ENCODE data around the gene IFIT2.
A peak's percentile ranks its signal among the peaks of the same experiment; 100 is the strongest.
"Not testable (repeated sequence)": the region's sequence is repeated elsewhere in the genome, so short reads cannot be mapped to it uniquely, and the experiment has no call there.

The IFIT2 gene

GRCh38 chr10:89301721-89302445 is at the start of gene IFIT2:
Gene IFIT2 (plus strand): TSS chr10:89302046. CDS start chr10:89302124, 78 bp downstream.
- no peak for DNase-seq

- no peak for DNase-seq
Measured at GRCh38 chr10:89252225-89252585, 49.6 kb upstream of the IFIT2 start.

GRCh38 chr10:89255091-89255579 is 46.7 kb upstream of the IFIT2 start:
- DNase-seq, result not testable (repeated sequence)

GRCh38 chr10:89255793-89256192 is 46.1 kb upstream of the IFIT2 start:
- no peak for DNase-seq

- no peak for DNase-seq
Measured at GRCh38 chr10:89256340-89256739, 45.5 kb upstream of the IFIT2 start.

- DNase-seq, result no peak
Measured at GRCh38 chr10:89256962-89257361, 44.9 kb upstream of the IFIT2 start.

- DNase-seq, result no peak
Measured at GRCh38 chr10:89257581-89257980, 44.3 kb upstream of the IFIT2 start.

- DNase-seq, result no peak
Measured at GRCh38 chr10:89258881-89259280, 43.0 kb upstream of the IFIT2 start.

GRCh38 chr10:89262086-89263051 is 39.5 kb upstream of the IFIT2 start:
- DNase-seq, result no peak

GRCh38 chr10:89263091-89263490 is 38.8 kb upstream of the IFIT2 start:
- DNase-seq, result no peak

- DNase-seq, result no peak
Measured at GRCh38 chr10:89263531-89263930, 38.3 kb upstream of the IFIT2 start.

- no peak for DNase-seq
Measured at GRCh38 chr10:89266721-89267453, 35.0 kb upstream of the IFIT2 start.

- no peak for DNase-seq
Measured at GRCh38 chr10:89269433-89270152, 32.3 kb upstream of the IFIT2 start.

- no peak for DNase-seq
Measured at GRCh38 chr10:89270153-89270483, 31.7 kb upstream of the IFIT2 start.

GRCh38 chr10:89271532-89271931 is 30.3 kb upstream of the IFIT2 start:
- DNase-seq, result no peak

GRCh38 chr10:89273680-89274079 is 28.2 kb upstream of the IFIT2 start:
- DNase-seq, result no peak

- DNase-seq, result no peak
Measured at GRCh38 chr10:89274928-89275327, 26.9 kb upstream of the IFIT2 start.

GRCh38 chr10:89275383-89275782 is 26.5 kb upstream of the IFIT2 start:
- no peak for DNase-seq

GRCh38 chr10:89278034-89278535 is 23.8 kb upstream of the IFIT2 start:
- peak in 1 of 2 experiments; percentile 50 for DNase-seq

- no peak for DNase-seq
Measured at GRCh38 chr10:89278900-89279392, 22.9 kb upstream of the IFIT2 start.

GRCh38 chr10:89279421-89279869 is 22.4 kb upstream of the IFIT2 start:
- peak in 1 of 2 experiments; percentile 49 for DNase-seq

GRCh38 chr10:89280508-89280907 is 21.3 kb upstream of the IFIT2 start:
- DNase-seq, result no peak

All from NCI-H446 (cell line).